CD14-positive monocyte (primary cell): ENCODE results near the gene TTC28. TPM values are rescaled to one million over a fixed set of nuclear protein-coding genes. Genes with fewer than 3 reads are reported as not detected.

Experiments
- DNase-seq, 3 donors: peaks; one replicate each; pipeline ENCODE4 v3.0.0-alpha.2; 2011 to 2022
- H2AFZ ChIP-seq: 2 replicates; pipeline ENCODE4 v1.6.0; 2012; ENCODE audit warnings: mild to moderate bottlenecking, low read depth, low read length, inconsistent platforms; ENCODE audit not compliant: insufficient read depth, poor library complexity, severe bottlenecking
- H3K27ac ChIP-seq, 2 donors: 1 replicate in 1 of 2; 2 replicates in 1 of 2; pipeline ENCODE4 v1.5.1; 2012 to 2013; ENCODE audit warnings: low read length in 2 of 2, control low read depth in 1 of 2, inconsistent platforms in 1 of 2, low read depth in 1 of 2, mild to moderate bottlenecking in 1 of 2
- H3K27me3 ChIP-seq, 2 donors: one replicate each; pipeline versions ENCODE4 v1.6.0 to v1.6.1; 2011 to 2013; ENCODE audit warnings: low read length in 2 of 2; ENCODE audit not compliant: control insufficient read depth in 2 of 2, insufficient read depth in 2 of 2
- H3K36me3 ChIP-seq, 2 donors: replicated peaks in 1 of 2; 1 replicate in 1 of 2; 2 replicates in 1 of 2; pipeline versions ENCODE4 v1.5.1 to v1.6.1; 2012 to 2013; ENCODE audit warnings: low read length in 2 of 2, control low read depth in 1 of 2, inconsistent platforms in 1 of 2, mild to moderate bottlenecking in 1 of 2; ENCODE audit not compliant: insufficient read depth in 2 of 2, control insufficient read depth in 1 of 2
- H3K4me1 ChIP-seq, 2 donors: 1 replicate in 1 of 2; 2 replicates in 1 of 2; pipeline versions ENCODE4 v1.5.1 to v1.6.1; 2012 to 2013; ENCODE audit warnings: low read length in 2 of 2, control low read depth in 1 of 2, inconsistent platforms in 1 of 2, mild to moderate bottlenecking in 1 of 2, moderate library complexity in 1 of 2; ENCODE audit not compliant: insufficient read depth in 2 of 2, control insufficient read depth in 1 of 2
- H3K4me2 ChIP-seq: replicated peaks from 2 replicates; pipeline ENCODE3; 2012; ENCODE audit warnings: low read length, moderate library complexity, mild to moderate bottlenecking; ENCODE audit not compliant: poor library complexity, severe bottlenecking; ENCODE audit errors: extremely low read depth
- H3K4me3 ChIP-seq, 3 experiments: fragments of 200-600 bp in 1 of 3; sonication (generic) in 1 of 3; replicated peaks in 1 of 3; 1 replicate in 2 of 3; 2 replicates in 1 of 3; pipeline ENCODE4 v1.5.1; 2011 to 2013; ENCODE audit warnings: low read length in 3 of 3, mild to moderate bottlenecking in 3 of 3, control low read depth in 2 of 3, low read depth in 2 of 3, inconsistent platforms in 1 of 3, moderate library complexity in 1 of 3
- H3K79me2 ChIP-seq: 2 replicates; pipeline ENCODE4 v1.6.0; 2012; ENCODE audit warnings: mild to moderate bottlenecking, control low read depth, inconsistent platforms, low read length, moderate library complexity; ENCODE audit not compliant: insufficient read depth
- H3K9ac ChIP-seq: 2 replicates; pipeline ENCODE4 v1.6.0; 2017; ENCODE audit warnings: low read length, mild to moderate bottlenecking; ENCODE audit not compliant: insufficient read depth, poor library complexity, severe bottlenecking
- H3K9me3 ChIP-seq, 2 donors: replicated peaks in 1 of 2; 1 replicate in 1 of 2; 2 replicates in 1 of 2; pipeline versions ENCODE4 v1.5.1 to v1.6.1; 2012 to 2013; ENCODE audit warnings: low read length in 2 of 2, control low read depth in 1 of 2; ENCODE audit not compliant: control insufficient read depth in 1 of 2, insufficient read depth in 1 of 2
- H4K20me1 ChIP-seq: 2 replicates; pipeline ENCODE4 v1.6.0; 2012; ENCODE audit warnings: mild to moderate bottlenecking, low read length, control low read depth, moderate library complexity; ENCODE audit not compliant: insufficient read depth
- H3K27ac Mint-ChIP-seq, 7 donors: one replicate each; pipeline ENCODE4 v1.8.0; 2020; ENCODE audit warnings: mild to moderate bottlenecking in 7 of 7, mixed read lengths in 7 of 7, moderate library complexity in 6 of 7, inconsistent platforms in 2 of 7
- H3K27me3 Mint-ChIP-seq, 3 donors: one replicate each; pipeline ENCODE4 v1.8.0; 2021 to 2022; ENCODE audit warnings: low read depth in 3 of 3, mild to moderate bottlenecking in 3 of 3, mixed read lengths in 3 of 3, moderate library complexity in 3 of 3, inconsistent platforms in 1 of 3
- H3K36me3 Mint-ChIP-seq, 2 donors: one replicate each; pipeline ENCODE4 v1.8.0; 2020; ENCODE audit warnings: mixed read lengths in 2 of 2, inconsistent platforms in 1 of 2, mild to moderate bottlenecking in 1 of 2
- H3K4me1 Mint-ChIP-seq: one replicate; pipeline ENCODE4 v1.8.0; 2020; ENCODE audit warnings: mild to moderate bottlenecking, mixed read lengths
- H3K4me3 Mint-ChIP-seq, 2 donors: one replicate each; pipeline ENCODE4 v1.8.0; 2020; ENCODE audit warnings: mild to moderate bottlenecking in 2 of 2, mixed read lengths in 2 of 2, moderate library complexity in 1 of 2
- H3K9me3 Mint-ChIP-seq, 7 donors: one replicate each; pipeline ENCODE4 v1.8.0; 2020 to 2022; ENCODE audit warnings: mixed read lengths in 7 of 7, mild to moderate bottlenecking in 6 of 7, moderate library complexity in 6 of 7, inconsistent platforms in 2 of 7
- WGBS: methylation state at CpG from one replicate; pipeline ENCODE4 v1.1.5; 2013; ENCODE audit warnings: missing lambda C conversion rate; ENCODE audit not compliant: insufficient coverage; 5-methylcytosine and 5-hydroxymethylcytosine counted together
- intact Hi-C, 2 donors: fragments of 100-400 bp; cut with micrococcal nuclease; formaldehyde crosslinking; loops; one replicate each; pipeline versions ENCODE4 v1.15.0 to v1.15.1; 2023
- polyA plus RNA-seq, 3 donors: library from polyadenylated mRNA; depleted of rRNA in 1 of 3; unstranded in 2 of 3; stranded (reverse) in 1 of 3; fragments of 300-500 nt in 2 of 3; fragments of >200 nt in 1 of 3; fragmentation: Illumina TruSeq in 2 of 3; gene quantifications; 1 replicate in 2 of 3; 2 replicates in 1 of 3; pipeline ENCODE4 v1.2.3, GENCODE V29; 2012 to 2021
- TF ChIP-seq, protein P1 (sequence below): fragments of 200-600 bp; IDR thresholded peaks from one replicate; pipeline ENCODE4 v1.8.0; 2022; ENCODE audit warnings: antibody characterized with exemption, mild to moderate bottlenecking

The TTC28 gene
- polyA plus RNA-seq, 3 donors = 0.24 to 0.61 TPM; not detected in 1

DNA sequence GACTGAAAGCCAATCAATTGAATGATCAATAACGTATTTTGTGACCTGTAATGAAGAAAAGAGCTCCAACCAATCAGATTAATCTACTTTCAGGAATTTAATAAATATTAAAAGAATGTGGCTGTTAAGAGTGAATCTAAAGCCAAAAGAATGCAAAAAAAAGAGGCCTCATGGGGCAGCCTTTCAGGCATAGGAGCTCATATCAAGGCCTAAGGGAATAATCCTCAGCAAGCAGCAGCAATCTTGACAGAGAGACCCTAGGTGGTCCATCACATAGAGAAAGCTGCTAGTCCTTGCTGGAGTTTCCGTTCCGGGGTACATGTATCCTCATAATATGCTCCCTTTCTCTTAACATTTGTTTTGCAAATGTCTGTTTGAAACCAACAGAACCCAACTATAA lies 447.4 kb downstream of the TTC28 start:
- Histone ChIP-seq H3K9me3 (no peaks in the 10 kb centered on the region), H3K4me1 (no peaks in the 10 kb centered on the region), H3K4me2 (no peak overlapping the region), H3K79me2 (no peaks in the 10 kb centered on the region), H3K4me3 (no peak overlapping the region), H3K27me3 (no peaks in the 10 kb centered on the region), H2AFZ (no peak overlapping the region), H3K9ac (no peak overlapping the region), H3K36me3 (no peaks in the 10 kb centered on the region), H4K20me1 (no peaks in the 10 kb centered on the region), H3K27ac (no peak overlapping the region)
- H3K27me3 Mint-ChIP-seq = peaks cover 0 to 2% (median 2%) of the 10 kb centered on the region in 3 donors
- no peak overlapping the region for H3K27ac Mint-ChIP-seq
- DNase-seq = no peak
- no peak overlapping the region for H3K4me3 Mint-ChIP-seq
- H3K4me1 Mint-ChIP-seq = no peaks in the 10 kb centered on the region
- TF ChIP-seq, protein P1, sequence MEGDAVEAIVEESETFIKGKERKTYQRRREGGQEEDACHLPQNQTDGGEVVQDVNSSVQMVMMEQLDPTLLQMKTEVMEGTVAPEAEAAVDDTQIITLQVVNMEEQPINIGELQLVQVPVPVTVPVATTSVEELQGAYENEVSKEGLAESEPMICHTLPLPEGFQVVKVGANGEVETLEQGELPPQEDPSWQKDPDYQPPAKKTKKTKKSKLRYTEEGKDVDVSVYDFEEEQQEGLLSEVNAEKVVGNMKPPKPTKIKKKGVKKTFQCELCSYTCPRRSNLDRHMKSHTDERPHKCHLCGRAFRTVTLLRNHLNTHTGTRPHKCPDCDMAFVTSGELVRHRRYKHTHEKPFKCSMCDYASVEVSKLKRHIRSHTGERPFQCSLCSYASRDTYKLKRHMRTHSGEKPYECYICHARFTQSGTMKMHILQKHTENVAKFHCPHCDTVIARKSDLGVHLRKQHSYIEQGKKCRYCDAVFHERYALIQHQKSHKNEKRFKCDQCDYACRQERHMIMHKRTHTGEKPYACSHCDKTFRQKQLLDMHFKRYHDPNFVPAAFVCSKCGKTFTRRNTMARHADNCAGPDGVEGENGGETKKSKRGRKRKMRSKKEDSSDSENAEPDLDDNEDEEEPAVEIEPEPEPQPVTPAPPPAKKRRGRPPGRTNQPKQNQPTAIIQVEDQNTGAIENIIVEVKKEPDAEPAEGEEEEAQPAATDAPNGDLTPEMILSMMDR = no peak
- H3K9me3 Mint-ChIP-seq = peaks cover 0 to 4% (median 0%) of the 10 kb centered on the region in 7 donors
- no peaks in the 10 kb centered on the region for H3K36me3 Mint-ChIP-seq
- intact Hi-C loops = no loop called here
- no CpG with 5 or more reads among the region's 3 CpGs for WGBS

DNA sequence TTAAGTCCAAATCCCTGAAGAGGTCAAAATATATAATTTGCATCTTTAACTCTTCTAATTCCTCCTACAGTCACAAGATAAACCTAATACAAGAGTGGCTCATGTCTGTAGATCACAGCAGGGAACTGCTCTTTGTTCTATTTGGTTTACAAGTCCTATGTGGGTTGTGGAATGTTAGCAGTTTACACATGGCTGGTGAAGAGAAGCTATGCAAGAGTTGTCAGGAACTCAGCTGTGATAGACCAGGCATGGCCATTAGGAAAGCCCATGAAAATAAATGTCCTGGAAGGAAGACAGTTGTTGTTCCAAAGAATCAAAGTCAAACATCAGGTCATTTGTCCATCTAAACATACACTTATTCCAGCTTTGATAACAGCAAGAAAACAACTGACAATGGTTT lies 448.2 kb downstream of the TTC28 start:
- Histone ChIP-seq H3K9me3 (no peaks in the 10 kb centered on the region), H3K27ac (no peak overlapping the region), H3K9ac (no peak overlapping the region), H4K20me1 (no peaks in the 10 kb centered on the region), H3K4me1 (no peaks in the 10 kb centered on the region), H2AFZ (no peak overlapping the region), H3K79me2 (no peaks in the 10 kb centered on the region), H3K36me3 (no peaks in the 10 kb centered on the region), H3K27me3 (no peaks in the 10 kb centered on the region), H3K4me2 (no peak overlapping the region), H3K4me3 (no peak overlapping the region)
- intact Hi-C loops = no loop called here
- no peak for DNase-seq
- Mint-ChIP-seq H3K36me3 (no peaks in the 10 kb centered on the region), H3K4me3 (no peak overlapping the region), H3K9me3 (peaks cover 0 to 4% (median 0%) of the 10 kb centered on the region in 7 donors), H3K27me3 (peaks cover 0 to 3% (median 1%) of the 10 kb centered on the region in 3 donors), H3K4me1 (no peaks in the 10 kb centered on the region), H3K27ac (no peak overlapping the region)
- TF ChIP-seq, protein P1 = no peak
